Activated CD8-positive, alpha-beta T cell treated with anti-CD3 and anti-CD28 coated beads for 36 hours (primary cell): ENCODE measurements around the gene CHSY1. TPM values are rescaled to one million over a fixed set of nuclear protein-coding genes. Genes with fewer than 3 reads are reported as not detected.

Experiments used
- ATAC-seq: fragments of 200-7000 bp; cut with Tn5 transposase; one replicate; pipeline ENCODE4 v1.10.0; 2021; ENCODE audit warnings: mild to moderate bottlenecking, moderate library complexity
- CTCF ChIA-PET: fragments of 350-600 bp; sonication (Branson Sonifier 250); formaldehyde crosslinking; loops from one replicate; lab custom pipeline; 2021; ENCODE audit warnings: antibody characterized with exemption; lab: Charles Lee
- POLR2A ChIA-PET: fragments of 350-600 bp; sonication (Branson Sonifier 250); formaldehyde crosslinking; loops from one replicate; lab custom pipeline; 2021; ENCODE audit warnings: antibody characterized with exemption; lab: Charles Lee
- DNase-seq: peaks from one replicate; pipeline ENCODE4 v3.0.0-alpha.2; 2020
- H3K27ac Mint-ChIP-seq: one replicate; pipeline ENCODE4 v1.8.0; 2021; ENCODE audit warnings: mild to moderate bottlenecking, mixed read lengths
- H3K27me3 Mint-ChIP-seq: one replicate; pipeline ENCODE4 v1.8.0; 2021; ENCODE audit warnings: mixed read lengths
- H3K36me3 Mint-ChIP-seq: one replicate; pipeline ENCODE4 v1.8.0; 2021; ENCODE audit warnings: low read depth, mixed read lengths
- H3K4me1 Mint-ChIP-seq: one replicate; pipeline ENCODE4 v1.8.0; 2021; ENCODE audit warnings: low read depth, mixed read lengths
- H3K4me3 Mint-ChIP-seq: one replicate; pipeline ENCODE4 v1.8.0; 2021; ENCODE audit warnings: mild to moderate bottlenecking, moderate library complexity, mixed read lengths
- H3K9me3 Mint-ChIP-seq: one replicate; pipeline ENCODE4 v1.8.0; 2021; ENCODE audit warnings: mixed read lengths
- intact Hi-C: fragments of 100-400 bp; cut with micrococcal nuclease; formaldehyde crosslinking; loops from one replicate; pipeline ENCODE4 v1.10.0; 2022
- total RNA-seq, 2 experiments: library from RNA; stranded (reverse); gene quantifications; one replicate each; pipeline ENCODE4 v1.2.3, GENCODE V29; 2021
- TF ChIP-seq, protein P1 (sequence below): fragments of 200-600 bp; IDR thresholded peaks from one replicate; pipeline ENCODE4 v1.8.0; 2022; ENCODE audit warnings: antibody characterized with exemption, mild to moderate bottlenecking

Gene CHSY1
- total RNA-seq, 2 experiments from 2014 or later = 57.9 to 58.3 TPM

DNA sequence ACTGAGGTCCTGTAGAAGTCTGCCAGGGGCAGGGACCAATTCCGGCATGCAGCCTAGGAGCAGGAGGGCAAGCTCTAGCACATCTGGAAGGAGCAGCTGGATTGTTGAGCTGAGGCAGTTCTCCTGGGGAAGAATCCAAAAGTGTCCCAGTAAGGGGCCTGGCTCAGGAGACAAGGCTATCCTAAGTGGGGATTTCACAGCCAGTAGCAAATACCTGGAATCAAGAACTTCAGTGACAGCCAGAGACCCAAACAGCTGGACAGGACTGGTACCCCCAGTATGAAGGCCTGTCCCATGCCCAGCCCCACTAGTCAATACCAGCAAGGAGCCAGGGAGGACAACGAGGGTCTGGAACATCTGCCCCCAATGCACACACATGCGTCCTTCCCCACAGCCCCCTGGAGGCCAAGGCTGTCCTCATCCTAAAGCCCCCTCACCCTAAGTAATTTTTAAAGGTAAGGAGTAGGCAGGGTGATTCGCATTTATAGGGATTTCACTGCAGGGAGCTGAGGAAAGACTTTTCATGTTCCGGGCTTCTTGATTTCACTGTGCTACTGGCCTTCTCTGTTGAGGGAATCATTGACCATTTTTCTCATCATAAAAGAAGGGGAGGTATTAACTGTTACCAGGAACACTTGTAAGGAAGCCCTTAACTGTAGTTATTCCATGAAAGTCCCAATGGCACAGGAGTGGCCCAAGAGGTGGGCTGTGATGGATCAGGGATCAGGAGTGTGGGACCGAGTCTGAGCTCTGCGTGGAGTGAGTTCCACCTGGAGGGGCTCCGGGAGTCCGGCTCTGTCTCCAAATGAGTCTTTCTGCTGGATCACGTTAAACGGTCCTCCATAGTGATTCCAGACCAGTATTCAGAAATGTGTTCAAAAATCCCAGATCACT, 2.6 kb upstream of the CHSY1 start:
- H3K4me1 Mint-ChIP-seq = peaks cover 40% of the 10 kb centered on the region
- no peak overlapping the region for H3K4me3 Mint-ChIP-seq
- TF ChIP-seq, protein P1, sequence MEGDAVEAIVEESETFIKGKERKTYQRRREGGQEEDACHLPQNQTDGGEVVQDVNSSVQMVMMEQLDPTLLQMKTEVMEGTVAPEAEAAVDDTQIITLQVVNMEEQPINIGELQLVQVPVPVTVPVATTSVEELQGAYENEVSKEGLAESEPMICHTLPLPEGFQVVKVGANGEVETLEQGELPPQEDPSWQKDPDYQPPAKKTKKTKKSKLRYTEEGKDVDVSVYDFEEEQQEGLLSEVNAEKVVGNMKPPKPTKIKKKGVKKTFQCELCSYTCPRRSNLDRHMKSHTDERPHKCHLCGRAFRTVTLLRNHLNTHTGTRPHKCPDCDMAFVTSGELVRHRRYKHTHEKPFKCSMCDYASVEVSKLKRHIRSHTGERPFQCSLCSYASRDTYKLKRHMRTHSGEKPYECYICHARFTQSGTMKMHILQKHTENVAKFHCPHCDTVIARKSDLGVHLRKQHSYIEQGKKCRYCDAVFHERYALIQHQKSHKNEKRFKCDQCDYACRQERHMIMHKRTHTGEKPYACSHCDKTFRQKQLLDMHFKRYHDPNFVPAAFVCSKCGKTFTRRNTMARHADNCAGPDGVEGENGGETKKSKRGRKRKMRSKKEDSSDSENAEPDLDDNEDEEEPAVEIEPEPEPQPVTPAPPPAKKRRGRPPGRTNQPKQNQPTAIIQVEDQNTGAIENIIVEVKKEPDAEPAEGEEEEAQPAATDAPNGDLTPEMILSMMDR = no peak
- peaks cover 3% of the 10 kb centered on the region for H3K27me3 Mint-ChIP-seq
- H3K9me3 Mint-ChIP-seq = no peaks in the 10 kb centered on the region
- H3K27ac Mint-ChIP-seq = no peak overlapping the region
- POLR2A ChIA-PET = interaction anchor here (0.7 to 4.4 kb wide), 5 partner anchors 9 to 178 kb away, joined by 3 to 28 read pairs (median 3); no protein-coding TSS in a partner anchor
- DNase-seq (no peak), ATAC-seq (no peak)
- peaks cover 15% of the 10 kb centered on the region for H3K36me3 Mint-ChIP-seq
- intact Hi-C loops = no loop called here
- CTCF ChIA-PET = interaction anchor here (0.6 to 5.3 kb wide), 12 partner anchors 10 to 245 kb away, joined by 3 to 85 read pairs (median 4); no protein-coding TSS in a partner anchor

DNA sequence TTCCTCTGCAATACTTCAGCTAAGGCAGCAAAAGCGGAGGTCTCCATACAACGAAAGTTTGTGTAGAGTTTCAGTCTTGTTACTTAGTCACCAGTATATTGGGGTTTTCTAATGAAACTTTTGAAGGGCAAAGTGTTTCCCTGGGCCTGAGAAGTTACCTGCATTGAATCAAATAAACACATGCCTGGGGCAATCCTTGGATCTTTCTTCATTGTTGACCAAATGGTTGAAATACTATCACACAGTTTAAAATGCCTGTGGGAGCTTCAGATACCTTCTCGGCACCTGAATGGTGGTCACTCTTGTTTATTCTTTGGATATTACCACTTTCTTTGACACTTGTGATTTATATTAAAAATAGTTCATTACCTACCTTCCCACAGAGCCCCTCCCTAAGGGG, 988 bp upstream of the CHSY1 start:
- Mint-ChIP-seq H3K36me3 (peaks cover 25% of the 10 kb centered on the region), H3K9me3 (no peaks in the 10 kb centered on the region), H3K4me1 (peaks cover 52% of the 10 kb centered on the region), H3K27ac (peak overlapping the region; percentile 82), H3K27me3 (no peaks in the 10 kb centered on the region), H3K4me3 (peak overlapping the region; percentile 81)
- ATAC-seq (no peak), DNase-seq (no peak)
- TF ChIP-seq, protein P1 = no peak
- CTCF ChIA-PET = interaction anchor here (1.5 to 3.8 kb wide), 4 partner anchors 13 to 237 kb away, joined by 5 to 19 read pairs (median 7); no protein-coding TSS in a partner anchor
- POLR2A ChIA-PET = interaction anchor here (1.0 to 4.4 kb wide), 7 partner anchors 11 to 231 kb away, joined by 3 to 28 read pairs (median 3); no protein-coding TSS in a partner anchor
- intact Hi-C loops = no loop called here

DNA sequence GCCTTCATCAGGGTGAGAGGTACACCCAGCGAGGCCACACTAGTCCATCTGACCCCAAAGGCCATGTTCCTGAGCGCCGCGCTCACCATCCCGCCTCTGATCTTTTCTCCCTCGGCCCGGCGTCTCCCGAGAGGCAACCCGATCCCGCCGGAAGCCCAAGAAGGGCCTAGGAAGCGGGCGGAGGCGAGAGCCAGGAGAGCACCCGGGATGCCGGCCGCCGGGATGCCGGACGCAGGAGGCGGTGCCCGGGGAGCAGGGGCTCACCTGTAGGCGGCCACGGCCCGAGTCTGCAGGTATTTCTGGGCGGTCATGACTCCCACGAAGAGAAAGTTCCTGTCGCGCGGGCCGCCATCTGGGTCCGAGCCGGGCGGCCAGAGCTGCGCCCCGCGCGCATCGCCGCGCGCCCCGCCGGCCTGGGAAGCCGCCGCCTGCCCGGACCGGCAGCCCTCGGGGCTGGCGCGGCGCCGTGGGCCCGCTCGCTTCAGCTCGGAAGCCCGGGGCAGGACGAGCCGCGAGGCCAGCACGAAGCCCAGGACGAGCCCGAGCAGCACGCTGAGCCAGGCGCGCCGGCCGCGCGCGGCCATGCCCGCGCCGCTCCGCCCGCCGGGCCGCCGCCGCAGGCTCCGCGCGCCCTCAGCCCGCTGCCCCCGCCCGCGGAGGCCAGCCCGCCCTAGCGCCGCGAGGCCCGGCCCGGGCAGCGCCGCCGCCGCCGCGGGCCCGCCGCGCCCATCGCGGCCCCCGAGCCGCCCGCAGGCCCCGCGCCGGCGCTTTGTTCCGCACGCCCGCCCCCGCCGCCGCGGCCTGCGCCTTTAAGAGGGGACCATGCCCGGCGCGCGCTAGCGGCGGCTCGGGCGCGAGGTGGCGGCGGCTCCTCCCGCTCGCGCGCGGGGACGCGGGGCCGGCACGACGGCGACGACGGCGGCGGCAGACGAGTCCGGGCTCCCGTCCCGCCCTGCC, 697 bp downstream of the CHSY1 start:
- H3K27ac Mint-ChIP-seq = peak overlapping the region; percentile 80
- TF ChIP-seq, protein P1 = no peak
- no peaks in the 10 kb centered on the region for H3K9me3 Mint-ChIP-seq
- peaks cover 69% of the 10 kb centered on the region for H3K4me1 Mint-ChIP-seq
- POLR2A ChIA-PET = interaction anchor here (0.6 to 4.4 kb wide), 17 partner anchors 10 to 161 kb away, joined by 3 to 28 read pairs (median 3); no protein-coding TSS in a partner anchor
- CTCF ChIA-PET = interaction anchor here (0.8 to 3.8 kb wide), 8 partner anchors 10 to 242 kb away, joined by 3 to 19 read pairs (median 5); no protein-coding TSS in a partner anchor
- H3K27me3 Mint-ChIP-seq = no peaks in the 10 kb centered on the region
- H3K4me3 Mint-ChIP-seq = peak overlapping the region; percentile 85
- intact Hi-C loops = no loop called here
- peaks cover 37% of the 10 kb centered on the region for H3K36me3 Mint-ChIP-seq
- DNase-seq (no peak), ATAC-seq (peak; percentile 22)

DNA sequence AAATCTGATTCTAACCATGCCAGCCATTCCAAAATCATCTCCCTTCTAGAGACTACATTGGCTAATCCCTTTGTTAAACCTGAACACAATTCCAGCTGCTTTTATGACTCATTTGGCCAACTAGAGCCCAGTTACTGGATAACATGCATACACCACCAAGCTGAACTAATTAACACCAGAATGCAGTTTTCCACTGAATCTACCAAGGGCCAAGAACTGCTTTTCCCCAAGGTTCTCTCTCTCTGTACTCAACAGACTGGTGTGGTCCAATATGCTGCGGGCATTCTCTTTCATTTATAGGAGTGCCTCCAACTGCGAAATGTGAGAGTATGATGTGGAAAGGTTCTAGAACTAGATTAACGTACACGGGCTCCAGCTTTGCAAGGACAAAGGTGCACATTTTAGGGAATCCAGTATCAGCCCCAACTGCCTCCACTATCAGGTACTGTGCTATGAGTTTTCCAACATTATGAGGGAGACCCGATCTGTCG, 1.5 kb downstream of the CHSY1 start:
- CTCF ChIA-PET = interaction anchor here (0.8 to 1.2 kb wide), 3 partner anchors 10 to 162 kb away, joined by 3 to 5 read pairs (median 3); no protein-coding TSS in a partner anchor
- H3K36me3 Mint-ChIP-seq = peaks cover 44% of the 10 kb centered on the region
- peaks cover 71% of the 10 kb centered on the region for H3K4me1 Mint-ChIP-seq

More for the DNA sequence above, 1.5 kb downstream of the CHSY1 start:
- no peak for ATAC-seq
- TF ChIP-seq, protein P1 = no peak
- H3K9me3 Mint-ChIP-seq = no peaks in the 10 kb centered on the region
- H3K27ac Mint-ChIP-seq = peak overlapping the region; percentile 80
- peak overlapping the region; percentile 85 for H3K4me3 Mint-ChIP-seq
- no peak for DNase-seq
- intact Hi-C loops = no loop called here
- POLR2A ChIA-PET = interaction anchor here (1.0 to 4.4 kb wide), 14 partner anchors 9 to 162 kb away, joined by 3 to 28 read pairs (median 4); no protein-coding TSS in a partner anchor
- H3K27me3 Mint-ChIP-seq = no peaks in the 10 kb centered on the region
